ENCODE data around the gene GFOD1. TPM values are rescaled to one million over a fixed set of nuclear protein-coding genes. Genes with fewer than 3 reads are reported as not detected.
"Not testable (repeated sequence)": the region's sequence is repeated elsewhere in the genome, so short reads cannot be mapped to it uniquely, and the experiment has no call there.

The GFOD1 gene
- polyA plus RNA-seq, 12 donors = 2.1 to 8.9 (median 3.4) TPM; not detected in 1

GRCh38 chr6:13445005-13445743, 42.2 kb downstream of the GFOD1 start:
- no peak for DNase-seq

- no peak for DNase-seq
Observed at GRCh38 chr6:13444604-13445003, 42.8 kb downstream of the GFOD1 start.

GRCh38 chr6:13443978-13444377, 43.4 kb downstream of the GFOD1 start:
- DNase-seq = not testable (repeated sequence)

- DNase-seq = no peak
Observed at GRCh38 chr6:13441778-13442177, 45.6 kb downstream of the GFOD1 start.

- no peak for DNase-seq
Observed at GRCh38 chr6:13439644-13440043, 47.8 kb downstream of the GFOD1 start.

- DNase-seq = no peak
Observed at GRCh38 chr6:13438126-13438525, 49.3 kb downstream of the GFOD1 start.

- no peak for DNase-seq
Observed at GRCh38 chr6:13437218-13437996, 50.0 kb downstream of the GFOD1 start.

- DNase-seq = no peak
Observed at GRCh38 chr6:13436399-13437217, 50.8 kb downstream of the GFOD1 start.

GRCh38 chr6:13435477-13436246, 51.7 kb downstream of the GFOD1 start:
- no peak for DNase-seq

- DNase-seq = no peak
Observed at GRCh38 chr6:13434777-13435176, 52.6 kb downstream of the GFOD1 start.

- not testable (repeated sequence) for DNase-seq
Observed at GRCh38 chr6:13434135-13434775, 53.1 kb downstream of the GFOD1 start.

GRCh38 chr6:13433709-13434121, 53.7 kb downstream of the GFOD1 start:
- no peak for DNase-seq

- DNase-seq = no peak
Observed at GRCh38 chr6:13432526-13433184, 54.7 kb downstream of the GFOD1 start.

- no peak for DNase-seq
Observed at GRCh38 chr6:13431861-13432465, 55.4 kb downstream of the GFOD1 start.

GRCh38 chr6:13431059-13431656, 56.2 kb downstream of the GFOD1 start:
- DNase-seq = no peak

GRCh38 chr6:13429406-13429753, 58.0 kb downstream of the GFOD1 start:
- no peak for DNase-seq

GRCh38 chr6:13428583-13429405, 58.6 kb downstream of the GFOD1 start:
- DNase-seq = no peak

- no peak for DNase-seq
Observed at GRCh38 chr6:13427801-13428582, 59.4 kb downstream of the GFOD1 start.

Data from muscle of arm (tissue), 12 donors.